Breast epithelium (tissue), 4 donors: ENCODE measurements around the gene AOX1. TPM values are rescaled to one million over a fixed set of nuclear protein-coding genes. Genes with fewer than 3 reads are reported as not detected.

Experiments
- DNase-seq, 2 donors: peaks; one replicate each; pipeline ENCODE4 v3.0.0-alpha.2; 2019; ENCODE audit warnings: low spot score in 2 of 2
- H3K27ac ChIP-seq, 2 donors: fragments of 200-600 bp; sonication (generic) in 1 of 2; one replicate each; pipeline ENCODE4 v1.5.1; 2016 to 2019; ENCODE audit warnings: mild to moderate bottlenecking in 1 of 2
- H3K27me3 ChIP-seq, 2 donors: fragments of 200-600 bp; sonication (generic) in 1 of 2; one replicate each; pipeline versions ENCODE4 v1.5.1 to v1.6.0; 2017 to 2019; ENCODE audit warnings: control low read depth in 1 of 2, mild to moderate bottlenecking in 1 of 2
- H3K36me3 ChIP-seq: fragments of 200-600 bp; one replicate; pipeline ENCODE4 v1.5.1; 2019
- H3K4me1 ChIP-seq, 2 donors: fragments of 200-600 bp; sonication (generic); one replicate each; pipeline ENCODE4 v1.5.1; 2016 to 2019; ENCODE audit warnings: control low read depth in 1 of 2
- H3K4me3 ChIP-seq, 3 donors: fragments of 200-600 bp; sonication (generic); 1 replicate in 2 of 3; 2 replicates in 1 of 3; pipeline ENCODE4 v1.5.1; 2016 to 2019; ENCODE audit warnings: mild to moderate bottlenecking in 3 of 3, moderate library complexity in 2 of 3
- H3K9me3 ChIP-seq, 2 donors: fragments of 200-600 bp; sonication (generic) in 1 of 2; one replicate each; pipeline ENCODE4 v1.5.1; 2016 to 2019; ENCODE audit warnings: control low read depth in 1 of 2
- CTCF ChIP-seq, 3 donors: fragments of 450-650 bp; IDR thresholded peaks; one replicate each; pipeline ENCODE4 v1.5.1; 2016 to 2017; ENCODE audit warnings: antibody characterized with exemption in 3 of 3, mild to moderate bottlenecking in 3 of 3, moderate library complexity in 3 of 3
- POLR2A ChIP-seq: fragments of 450-650 bp; IDR thresholded peaks from one replicate; pipeline ENCODE4 v1.6.1; 2016; ENCODE audit warnings: antibody characterized with exemption, mild to moderate bottlenecking, moderate library complexity
- POLR2AphosphoS5 ChIP-seq, 3 donors: sonication (generic); formaldehyde crosslinking; IDR thresholded peaks; one replicate each; pipeline ENCODE4 v1.6.1; 2017; ENCODE audit warnings: antibody characterized with exemption in 3 of 3
- intact Hi-C: fragments of 100-400 bp; cut with DNase I; formaldehyde crosslinking; loops from one replicate; pipeline ENCODE4 v1.15.1; 2023; ENCODE audit warnings: low total_unique reads
- total RNA-seq, 3 donors: library from RNA; depleted of rRNA; stranded (reverse); fragments of >200 nt; gene quantifications; one replicate each; pipeline ENCODE4 v1.1.0, GENCODE V29; 2016

AOX1 gene
- total RNA-seq, 3 donors from 2014 or later = 100.0 to 611 (median 111) TPM

GRCh38 chr2:200650195-200650594 is 64.4 kb downstream of the AOX1 start:
- Histone ChIP-seq H3K4me1 (no peaks in the 10 kb centered on the region), H3K4me3 (no peak overlapping the region), H3K27me3 (no peaks in the 10 kb centered on the region), H3K36me3 (no peaks in the 10 kb centered on the region), H3K9me3 (no peaks in the 10 kb centered on the region), H3K27ac (no peak overlapping the region)
- no peak for TF ChIP-seq POLR2AphosphoS5 (IDR thresholded peaks at IDR 0.05)
- TF ChIP-seq POLR2A = no peak
- TF ChIP-seq CTCF (IDR thresholded peaks at IDR 0.05) = no peak
- intact Hi-C loops = no loop called here
- DNase-seq = no peak

GRCh38 chr2:200652158-200652557 is 66.3 kb downstream of the AOX1 start:
- Histone ChIP-seq H3K9me3 (no peaks in the 10 kb centered on the region), H3K4me1 (no peaks in the 10 kb centered on the region), H3K36me3 (no peaks in the 10 kb centered on the region), H3K4me3 (no peak overlapping the region), H3K27me3 (no peaks in the 10 kb centered on the region), H3K27ac (no peak overlapping the region)
- intact Hi-C loops = no loop called here
- TF ChIP-seq CTCF (IDR thresholded peaks at IDR 0.05) (no peak), POLR2A (no peak), POLR2AphosphoS5 (IDR thresholded peaks at IDR 0.05) (no peak)
- DNase-seq = no peak

GRCh38 chr2:200653021-200653420 is 67.2 kb downstream of the AOX1 start:
- TF ChIP-seq CTCF (IDR thresholded peaks at IDR 0.05) (no peak), POLR2A (no peak), POLR2AphosphoS5 (IDR thresholded peaks at IDR 0.05) (no peak)
- Histone ChIP-seq H3K9me3 (no peaks in the 10 kb centered on the region), H3K27me3 (no peaks in the 10 kb centered on the region), H3K4me1 (no peaks in the 10 kb centered on the region), H3K4me3 (no peak overlapping the region), H3K36me3 (no peaks in the 10 kb centered on the region), H3K27ac (no peak overlapping the region)
- DNase-seq = no peak
- intact Hi-C loops = no loop called here

GRCh38 chr2:200654823-200655222 is 69.0 kb downstream of the AOX1 start:
- H3K4me3 ChIP-seq = no peak overlapping the region
- DNase-seq = no peak
- no peak overlapping the region for H3K27ac ChIP-seq
- intact Hi-C loops = no loop called here
- no peaks in the 10 kb centered on the region for H3K27me3 ChIP-seq
- no peaks in the 10 kb centered on the region for H3K9me3 ChIP-seq
- H3K4me1 ChIP-seq = no peaks in the 10 kb centered on the region
- TF ChIP-seq CTCF (IDR thresholded peaks at IDR 0.05) (no peak), POLR2A (no peak), POLR2AphosphoS5 (IDR thresholded peaks at IDR 0.05) (no peak)
- no peaks in the 10 kb centered on the region for H3K36me3 ChIP-seq

GRCh38 chr2:200655918-200656580 is 70.2 kb downstream of the AOX1 start:
- DNase-seq = no peak
- no peak overlapping the region for H3K4me3 ChIP-seq
- no peaks in the 10 kb centered on the region for H3K4me1 ChIP-seq
- no peak overlapping the region for H3K27ac ChIP-seq
- H3K36me3 ChIP-seq = no peaks in the 10 kb centered on the region
- no peaks in the 10 kb centered on the region for H3K9me3 ChIP-seq
- TF ChIP-seq CTCF (IDR thresholded peaks at IDR 0.05) = no peak
- no peak for TF ChIP-seq POLR2A
- TF ChIP-seq POLR2AphosphoS5 (IDR thresholded peaks at IDR 0.05) = no peak
- intact Hi-C loops = no loop called here
- no peaks in the 10 kb centered on the region for H3K27me3 ChIP-seq
